GM12873 (cell line): ENCODE results near the gene KIF12.

Experiments
- CTCF ChIP-seq: IDR thresholded peaks from 2 replicates; pipeline ENCODE4 v1.5.1; 2012; ENCODE audit warnings: low read depth, mild to moderate bottlenecking, moderate library complexity, low read length, control low read depth; ENCODE audit not compliant: insufficient read depth; ENCODE audit errors: missing control alignments

KIF12 gene

GRCh38 chr9:114084282-114085073, 14.6 kb downstream of the KIF12 start:
- TF ChIP-seq CTCF = no peak

GRCh38 chr9:114083666-114084065, 15.4 kb downstream of the KIF12 start:
- no peak for TF ChIP-seq CTCF

GRCh38 chr9:114082017-114082762, 16.9 kb downstream of the KIF12 start:
- peak; percentile 89 for TF ChIP-seq CTCF

- no peak for TF ChIP-seq CTCF
Measured at GRCh38 chr9:114081441-114082016, 17.6 kb downstream of the KIF12 start.

- TF ChIP-seq CTCF = no peak
Measured at GRCh38 chr9:114080773-114081440, 18.2 kb downstream of the KIF12 start.

- no peak for TF ChIP-seq CTCF
Measured at GRCh38 chr9:114080195-114080772, 18.8 kb downstream of the KIF12 start.
